GM21717 (cell line): ENCODE measurements around the gene PNMA8A.

Source experiments
- ATAC-seq: cut with Tn5 transposase; IDR thresholded peaks from one replicate; pipeline ENCODE4 v1.9.1; 2021; ENCODE audit warnings: mild to moderate bottlenecking, moderate library complexity; ENCODE audit not compliant: unreplicated experiment

Gene PNMA8A

GRCh38 chr19:46431824-46432223 is 39.5 kb downstream of the PNMA8A start:
- ATAC-seq = no peak

GRCh38 chr19:46429999-46430398 is 41.4 kb downstream of the PNMA8A start:
- no peak for ATAC-seq

GRCh38 chr19:46428239-46429135 is 42.9 kb downstream of the PNMA8A start, which contains the start of gene PNMA8C:
PNMA8C (minus strand) TSS chr19:46428936; CDS start chr19:46428359, 577 bp downstream.
- ATAC-seq = no peak

- ATAC-seq = no peak
Measured at GRCh38 chr19:46427518-46428045, 43.8 kb downstream of the PNMA8A start.

GRCh38 chr19:46426506-46427162 is 44.7 kb downstream of the PNMA8A start:
- no peak for ATAC-seq

GRCh38 chr19:46426035-46426505 is 45.3 kb downstream of the PNMA8A start:
- ATAC-seq = no peak

- ATAC-seq = no peak
Measured at GRCh38 chr19:46423188-46423587, 48.2 kb downstream of the PNMA8A start.

- no peak for ATAC-seq
Measured at GRCh38 chr19:46422344-46422743, 49.0 kb downstream of the PNMA8A start.

GRCh38 chr19:46420056-46420455 is 51.3 kb downstream of the PNMA8A start:
- ATAC-seq = no peak
